MM.1S (cell line): ENCODE measurements around the gene KSR1.

Source experiments
- EZH2 ChIP-seq: fragments of 300-600 bp; sonication (generic); optimal IDR thresholded peaks from 2 replicates; pipeline ENCODE3; 2017; ENCODE audit warnings: low read depth, mild to moderate bottlenecking, antibody characterized with exemption, low read length, mixed read lengths
- EZH2phosphoT487 ChIP-seq: fragments of 300-600 bp; sonication (generic); IDR thresholded peaks from 2 replicates; pipeline ENCODE4 v1.6.1; 2018; ENCODE audit warnings: antibody characterized with exemption, low read length
- TF ChIP-seq, protein P1 (sequence below): fragments of 300-600 bp; sonication (generic); IDR thresholded peaks from 2 replicates; pipeline ENCODE4 v1.5.1; 2016; ENCODE audit warnings: antibody characterized with exemption, low read length, mixed read lengths

DNA sequence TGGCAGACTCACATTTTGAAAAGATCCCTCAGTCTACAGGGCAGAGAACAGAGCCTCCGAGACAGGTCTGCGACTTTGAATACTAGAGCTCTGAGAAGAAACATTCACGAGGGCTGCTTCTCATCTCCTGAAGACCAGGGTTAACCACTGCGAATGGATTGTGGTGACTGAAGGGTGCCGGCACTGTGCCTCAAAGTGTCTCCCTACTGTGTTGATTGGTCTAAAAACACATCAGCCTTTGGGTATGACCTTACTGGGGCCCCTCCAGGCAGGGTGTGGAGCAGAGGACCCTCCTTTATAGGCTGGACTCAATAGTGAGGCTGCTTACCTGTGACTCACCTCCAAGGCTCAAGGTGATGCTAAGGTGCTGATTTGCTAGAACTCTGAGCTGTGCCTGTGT is 172.1 kb downstream of the KSR1 start:
- TF ChIP-seq, protein P1, sequence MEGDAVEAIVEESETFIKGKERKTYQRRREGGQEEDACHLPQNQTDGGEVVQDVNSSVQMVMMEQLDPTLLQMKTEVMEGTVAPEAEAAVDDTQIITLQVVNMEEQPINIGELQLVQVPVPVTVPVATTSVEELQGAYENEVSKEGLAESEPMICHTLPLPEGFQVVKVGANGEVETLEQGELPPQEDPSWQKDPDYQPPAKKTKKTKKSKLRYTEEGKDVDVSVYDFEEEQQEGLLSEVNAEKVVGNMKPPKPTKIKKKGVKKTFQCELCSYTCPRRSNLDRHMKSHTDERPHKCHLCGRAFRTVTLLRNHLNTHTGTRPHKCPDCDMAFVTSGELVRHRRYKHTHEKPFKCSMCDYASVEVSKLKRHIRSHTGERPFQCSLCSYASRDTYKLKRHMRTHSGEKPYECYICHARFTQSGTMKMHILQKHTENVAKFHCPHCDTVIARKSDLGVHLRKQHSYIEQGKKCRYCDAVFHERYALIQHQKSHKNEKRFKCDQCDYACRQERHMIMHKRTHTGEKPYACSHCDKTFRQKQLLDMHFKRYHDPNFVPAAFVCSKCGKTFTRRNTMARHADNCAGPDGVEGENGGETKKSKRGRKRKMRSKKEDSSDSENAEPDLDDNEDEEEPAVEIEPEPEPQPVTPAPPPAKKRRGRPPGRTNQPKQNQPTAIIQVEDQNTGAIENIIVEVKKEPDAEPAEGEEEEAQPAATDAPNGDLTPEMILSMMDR, result no peak
- TF ChIP-seq EZH2 (no peak), EZH2phosphoT487 (no peak)
